Large intestine (tissue), 3 donors: Measurements from ENCODE around the gene CERS1. TPM values are rescaled to one million over a fixed set of nuclear protein-coding genes. Genes with fewer than 3 reads are reported as not detected.

Experiments
- DNase-seq, 2 donors: peaks; one replicate each; pipeline versions ENCODE4 v3.0.0 to v3.0.0-alpha.2; 2013
- H3K27ac ChIP-seq: one replicate; pipeline ENCODE4 v1.5.1; 2013; ENCODE audit warnings: low read length
- H3K27me3 ChIP-seq: 2 replicates; pipeline ENCODE4 v1.6.1; 2013; ENCODE audit warnings: low read length; ENCODE audit not compliant: control insufficient read depth, insufficient read depth
- H3K36me3 ChIP-seq: 2 replicates; pipeline ENCODE4 v1.6.1; 2013; ENCODE audit warnings: low read length; ENCODE audit not compliant: control insufficient read depth, insufficient read depth
- H3K4me1 ChIP-seq: one replicate; pipeline ENCODE4 v1.6.1; 2013; ENCODE audit warnings: low read length; ENCODE audit not compliant: control insufficient read depth, insufficient read depth
- H3K4me3 ChIP-seq: one replicate; pipeline ENCODE4 v1.5.1; 2013; ENCODE audit warnings: low read length
- H3K9me3 ChIP-seq: one replicate; pipeline ENCODE4 v1.6.1; 2013; ENCODE audit warnings: mild to moderate bottlenecking, low read depth, low read length, moderate library complexity; ENCODE audit not compliant: control insufficient read depth
- WGBS: methylation state at CpG from one replicate; pipeline ENCODE4 v1.1.5; 2013; ENCODE audit warnings: low lambda C conversion rate; ENCODE audit not compliant: insufficient coverage; 5-methylcytosine and 5-hydroxymethylcytosine counted together
- polyA plus RNA-seq: library from polyadenylated mRNA; unstranded; fragments of 120-200 nt; gene quantifications from one replicate; pipeline ENCODE4 v1.2.1, GENCODE V29; 2013

Gene CERS1
- polyA plus RNA-seq, 1 donor: 3.1 TPM

GRCh38 chr19:18847549-18848463 is 48.2 kb downstream of the CERS1 start:
- H3K4me3 ChIP-seq: no peak overlapping the region
- H3K9me3 ChIP-seq: no peaks in the 10 kb centered on the region
- H3K27ac ChIP-seq: no peak overlapping the region
- peaks cover 11% of the 10 kb centered on the region for H3K4me1 ChIP-seq
- 80% methylated on average over 1 of the region's 24 CpGs for WGBS
- H3K36me3 ChIP-seq: peaks cover 56% of the 10 kb centered on the region
- DNase-seq: no peak
- H3K27me3 ChIP-seq: no peaks in the 10 kb centered on the region

GRCh38 chr19:18846862-18847548 is 49.0 kb downstream of the CERS1 start:
- DNase-seq: peak; percentile 59 to 65
- H3K4me3 ChIP-seq: no peak overlapping the region

GRCh38 chr19:18845961-18846360 is 50.0 kb downstream of the CERS1 start:
- Histone ChIP-seq H3K27me3 (no peaks in the 10 kb centered on the region), H3K9me3 (no peaks in the 10 kb centered on the region), H3K27ac (no peak overlapping the region), H3K36me3 (peaks cover 40% of the 10 kb centered on the region), H3K4me1 (peaks cover 19% of the 10 kb centered on the region), H3K4me3 (no peak overlapping the region)
- no peak for DNase-seq
- no CpG with 5 or more reads among the region's 12 CpGs for WGBS

More at GRCh38 chr19:18846862-18847548, 49.0 kb downstream of the CERS1 start:
- H3K4me1 ChIP-seq: peaks cover 11% of the 10 kb centered on the region
- H3K36me3 ChIP-seq: peaks cover 49% of the 10 kb centered on the region
- no CpG with 5 or more reads among the region's 19 CpGs for WGBS
- peak overlapping the region; percentile 24 for H3K27ac ChIP-seq
- H3K9me3 ChIP-seq: no peaks in the 10 kb centered on the region
- no peaks in the 10 kb centered on the region for H3K27me3 ChIP-seq

GRCh38 chr19:18844806-18845329 is 51.1 kb downstream of the CERS1 start:
- WGBS: no CpG with 5 or more reads among the region's 8 CpGs
- H3K4me1 ChIP-seq: peaks cover 30% of the 10 kb centered on the region

GRCh38 chr19:18843960-18844359 is 52.0 kb downstream of the CERS1 start:
- Histone ChIP-seq H3K27ac (no peak overlapping the region), H3K4me1 (peaks cover 34% of the 10 kb centered on the region), H3K36me3 (peaks cover 20% of the 10 kb centered on the region), H3K9me3 (no peaks in the 10 kb centered on the region), H3K27me3 (no peaks in the 10 kb centered on the region), H3K4me3 (no peak overlapping the region)
- peak in 1 of 2 donors; percentile 1 for DNase-seq
- WGBS: no CpG with 5 or more reads among the region's 7 CpGs

More at GRCh38 chr19:18844806-18845329, 51.1 kb downstream of the CERS1 start:
- H3K27ac ChIP-seq: no peak overlapping the region
- no peak overlapping the region for H3K4me3 ChIP-seq
- peaks cover 30% of the 10 kb centered on the region for H3K36me3 ChIP-seq
- no peaks in the 10 kb centered on the region for H3K27me3 ChIP-seq
- no peak for DNase-seq
- no peaks in the 10 kb centered on the region for H3K9me3 ChIP-seq

GRCh38 chr19:18842166-18842565 is 53.8 kb downstream of the CERS1 start:
- H3K36me3 ChIP-seq: peaks cover 19% of the 10 kb centered on the region
- H3K4me1 ChIP-seq: peaks cover 39% of the 10 kb centered on the region
- DNase-seq: no peak
- H3K4me3 ChIP-seq: no peak overlapping the region
- H3K27me3 ChIP-seq: no peaks in the 10 kb centered on the region
- no peak overlapping the region for H3K27ac ChIP-seq
- 93% methylated on average over 3 of the region's 7 CpGs for WGBS
- no peaks in the 10 kb centered on the region for H3K9me3 ChIP-seq

GRCh38 chr19:18841400-18841799 is 54.6 kb downstream of the CERS1 start:
- H3K4me1 ChIP-seq: peaks cover 38% of the 10 kb centered on the region
- no peak overlapping the region for H3K4me3 ChIP-seq
- no peaks in the 10 kb centered on the region for H3K27me3 ChIP-seq
- no peak overlapping the region for H3K27ac ChIP-seq
- WGBS: no CpG with 5 or more reads among the region's 15 CpGs
- peaks cover 19% of the 10 kb centered on the region for H3K36me3 ChIP-seq
- DNase-seq: no peak
- no peaks in the 10 kb centered on the region for H3K9me3 ChIP-seq

- Histone ChIP-seq H3K27me3 (no peaks in the 10 kb centered on the region), H3K4me1 (peaks cover 38% of the 10 kb centered on the region), H3K9me3 (no peaks in the 10 kb centered on the region), H3K27ac (no peak overlapping the region), H3K4me3 (no peak overlapping the region), H3K36me3 (peaks cover 19% of the 10 kb centered on the region)
- 73% methylated on average over 5 of the region's 26 CpGs for WGBS
- DNase-seq: no peak
These were observed 55.4 kb downstream of the CERS1 start for GRCh38 chr19:18840288-18841267.

GRCh38 chr19:18839465-18840287 is 56.3 kb downstream of the CERS1 start:
- Histone ChIP-seq H3K9me3 (no peaks in the 10 kb centered on the region), H3K4me3 (no peak overlapping the region), H3K36me3 (peaks cover 25% of the 10 kb centered on the region), H3K27ac (peak overlapping the region; percentile 16), H3K4me1 (peaks cover 43% of the 10 kb centered on the region), H3K27me3 (no peaks in the 10 kb centered on the region)
- DNase-seq: peak; percentile 45 to 71
- no CpG with 5 or more reads among the region's 15 CpGs for WGBS
